Ishikawa (cell line): ENCODE data around the gene GRIA4.

Experiments used
- CEBPB ChIP-seq: IDR thresholded peaks from 2 replicates; pipeline ENCODE4 v1.6.1; 2012
- CREB1 ChIP-seq: IDR thresholded peaks from 2 replicates; pipeline ENCODE4 v1.6.1; 2012; ENCODE audit warnings: low read depth
- EP300 ChIP-seq: IDR thresholded peaks from 2 replicates; pipeline ENCODE4 v1.6.1; 2012; ENCODE audit warnings: borderline replicate concordance
- FOXM1 ChIP-seq: IDR thresholded peaks from 2 replicates; pipeline ENCODE4 v1.6.1; 2012; ENCODE audit warnings: low read depth, borderline replicate concordance
- REST ChIP-seq: IDR thresholded peaks from 2 replicates; pipeline ENCODE4 v1.6.1; 2012; ENCODE audit warnings: low read depth, mild to moderate bottlenecking
- TAF1 ChIP-seq: IDR thresholded peaks from 2 replicates; pipeline ENCODE4 v1.6.1; 2012; ENCODE audit warnings: low read depth, mild to moderate bottlenecking
- YY1 ChIP-seq: IDR thresholded peaks from 2 replicates; pipeline ENCODE4 v1.6.1; 2012; ENCODE audit warnings: low read depth
- ZBTB7A ChIP-seq: IDR thresholded peaks from 2 replicates; pipeline ENCODE4 v1.6.1; 2012; ENCODE audit warnings: low read depth
- TF ChIP-seq, protein P1 (sequence below): IDR thresholded peaks from 2 replicates; pipeline ENCODE4 v1.6.1; 2012

- TF ChIP-seq REST (no peak), YY1 (no peak), EP300 (no peak), TAF1 (no peak), CREB1 (no peak), CEBPB (no peak), ZBTB7A (no peak), FOXM1 (no peak)
- TF ChIP-seq, protein P1, sequence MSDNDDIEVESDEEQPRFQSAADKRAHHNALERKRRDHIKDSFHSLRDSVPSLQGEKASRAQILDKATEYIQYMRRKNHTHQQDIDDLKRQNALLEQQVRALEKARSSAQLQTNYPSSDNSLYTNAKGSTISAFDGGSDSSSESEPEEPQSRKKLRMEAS = no peak
Observed at GRCh38 chr11:105699203-105699602, 89.3 kb downstream of the GRIA4 start.
